IMR-90 (cell line): Measurements from ENCODE around the gene ZMIZ1. TPM values are rescaled to one million over a fixed set of nuclear protein-coding genes. Genes with fewer than 3 reads are reported as not detected.

ENCODE experiments used
- ATAC-seq: fragments of 200-7000 bp; cut with Tn5 transposase; 2 replicates; pipeline ENCODE4 v1.9.1; 2020; ENCODE audit warnings: low read depth, mild to moderate bottlenecking, moderate library complexity
- BruUV-seq: library from RNA; stranded (reverse); fragments of 400-500 nt; replicated peaks from 2 replicates; lab custom pipeline; 2021; lab: Mats Ljungman, UMichigan
- CTCF ChIA-PET: fragments of 300-600 bp; formaldehyde crosslinking; extraction: SDS; loops from one replicate; lab custom pipeline; 2021; ENCODE audit warnings: antibody characterized with exemption; lab: Yijun Ruan, JAX
- POLR2A ChIA-PET: fragments of 300-600 bp; sonication (Branson Sonifier 250); formaldehyde crosslinking; loops from one replicate; lab custom pipeline; 2022; ENCODE audit warnings: antibody characterized with exemption; ENCODE audit not compliant: unreplicated experiment; lab: Charles Lee
- DNase-seq: peaks from one replicate; pipeline ENCODE4 v3.0.0; 2013
- H2AFZ ChIP-seq: replicated peaks from 2 replicates; pipeline ENCODE3; 2013; ENCODE audit warnings: low read length, mild to moderate bottlenecking; ENCODE audit not compliant: poor library complexity
- H2AK5ac ChIP-seq: 2 replicates; pipeline ENCODE4 v1.6.1; 2013; ENCODE audit warnings: low read depth, low read length, inconsistent platforms
- H2AK9ac ChIP-seq: replicated peaks from 2 replicates; pipeline ENCODE3; 2013; ENCODE audit warnings: mild to moderate bottlenecking, low read depth, low read length, moderate library complexity; ENCODE audit not compliant: poor library complexity
- H2BK120ac ChIP-seq: 2 replicates; pipeline ENCODE4 v1.6.1; 2013; ENCODE audit warnings: low read depth, low read length, inconsistent platforms
- H2BK15ac ChIP-seq: 3 replicates; pipeline ENCODE4 v1.6.1; 2013; ENCODE audit warnings: low read depth, low read length, inconsistent platforms
- H2BK20ac ChIP-seq: 2 replicates; pipeline ENCODE4 v1.6.1; 2013; ENCODE audit warnings: low read depth, mild to moderate bottlenecking, inconsistent platforms, low read length, moderate library complexity
- H2BK5ac ChIP-seq: 2 replicates; pipeline ENCODE4 v1.6.1; 2013; ENCODE audit warnings: mild to moderate bottlenecking, low read depth, low read length, inconsistent platforms; ENCODE audit not compliant: poor library complexity, severe bottlenecking
- H3K14ac ChIP-seq: replicated peaks from 2 replicates; pipeline ENCODE4 v1.6.1; 2013; ENCODE audit warnings: low read depth, low read length, inconsistent platforms
- H3K18ac ChIP-seq: 2 replicates; pipeline ENCODE4 v1.6.1; 2013; ENCODE audit warnings: low read depth, low read length, control low read depth
- H3K23ac ChIP-seq: 2 replicates; pipeline ENCODE4 v1.6.1; 2013; ENCODE audit warnings: low read depth, low read length, inconsistent platforms
- H3K27ac ChIP-seq: 2 replicates; pipeline ENCODE4 v1.5.1; 2013; ENCODE audit warnings: mild to moderate bottlenecking, control low read depth, low read length; ENCODE audit not compliant: insufficient read depth
- H3K27me3 ChIP-seq: 2 replicates; pipeline ENCODE4 v1.6.1; 2013; ENCODE audit warnings: low read length; ENCODE audit not compliant: control insufficient read depth, insufficient read depth
- H3K36me3 ChIP-seq: 2 replicates; pipeline ENCODE4 v1.6.1; 2013; ENCODE audit warnings: low read length, mixed read lengths; ENCODE audit not compliant: control insufficient read depth, insufficient read depth
- H3K4ac ChIP-seq: 2 replicates; pipeline ENCODE4 v1.6.1; 2013; ENCODE audit warnings: low read depth, low read length, inconsistent platforms
- H3K4me1 ChIP-seq: 2 replicates; pipeline ENCODE4 v1.6.1; 2013; ENCODE audit warnings: low read length, mixed read lengths; ENCODE audit not compliant: control insufficient read depth, insufficient read depth
- H3K4me2 ChIP-seq: 2 replicates; pipeline ENCODE4 v1.6.1; 2013; ENCODE audit warnings: low read depth, mild to moderate bottlenecking, control low read depth, low read length, moderate library complexity
- H3K4me3 ChIP-seq: 2 replicates; pipeline ENCODE4 v1.5.1; 2013; ENCODE audit warnings: low read depth, mild to moderate bottlenecking, control low read depth, low read length, moderate library complexity; ENCODE audit not compliant: insufficient read depth
- H3K56ac ChIP-seq: 2 replicates; pipeline ENCODE4 v1.6.1; 2013; ENCODE audit warnings: low read length, inconsistent platforms; ENCODE audit not compliant: insufficient read depth; ENCODE audit errors: extremely low read depth
- H3K79me1 ChIP-seq, 2 experiments: 2 replicates each; pipeline ENCODE4 v1.6.1; 2013; ENCODE audit warnings: low read length in 2 of 2, inconsistent platforms in 1 of 2, low read depth in 1 of 2
- H3K9ac ChIP-seq: 2 replicates; pipeline ENCODE4 v1.6.1; 2013; ENCODE audit warnings: low read depth, low read length, control low read depth
- H3K9me1 ChIP-seq: 2 replicates; pipeline ENCODE4 v1.6.1; 2013; ENCODE audit warnings: low read length, inconsistent platforms; ENCODE audit not compliant: insufficient read depth
- H3K9me3 ChIP-seq: 2 replicates; pipeline ENCODE4 v1.6.1; 2013; ENCODE audit warnings: low read length; ENCODE audit not compliant: control insufficient read depth, insufficient read depth
- H4K20me1 ChIP-seq: 2 replicates; pipeline ENCODE4 v1.6.1; 2013; ENCODE audit warnings: low read length, inconsistent platforms; ENCODE audit not compliant: insufficient read depth
- H4K5ac ChIP-seq: 2 replicates; pipeline ENCODE4 v1.6.1; 2013; ENCODE audit warnings: mild to moderate bottlenecking, low read depth, low read length, control low read depth
- H4K8ac ChIP-seq, 2 experiments: 2 replicates each; pipeline ENCODE4 v1.6.1; 2013; ENCODE audit warnings: low read depth in 2 of 2, low read length in 2 of 2, control low read depth in 1 of 2, inconsistent platforms in 1 of 2
- H4K91ac ChIP-seq: 2 replicates; pipeline ENCODE4 v1.6.1; 2013; ENCODE audit warnings: low read depth, low read length, inconsistent platforms; ENCODE audit not compliant: insufficient read depth
- BHLHE40 ChIP-seq: fragments of 150-350 bp; IDR thresholded peaks from 2 replicates; pipeline ENCODE4 v1.6.1; 2016; ENCODE audit warnings: mild to moderate bottlenecking, low read depth, low read length
- CEBPB ChIP-seq: IDR thresholded peaks from 2 replicates; pipeline ENCODE4 v1.6.1; 2012; ENCODE audit warnings: low read depth, low read length, improper control_type of control experiment
- ELK1 ChIP-seq: fragments of 150-350 bp; IDR thresholded peaks from 2 replicates; pipeline ENCODE4 v1.6.1; 2016; ENCODE audit warnings: low read depth, mild to moderate bottlenecking, low read length, moderate library complexity, borderline replicate concordance
- FOS ChIP-seq: fragments of 150-350 bp; IDR thresholded peaks from 2 replicates; pipeline ENCODE4 v1.6.1; 2016; ENCODE audit warnings: low read depth, low read length
- MAZ ChIP-seq: IDR thresholded peaks from 2 replicates; pipeline ENCODE4 v1.6.1; 2012; ENCODE audit warnings: low read depth, mild to moderate bottlenecking, low read length, improper control_type of control experiment, moderate library complexity, borderline replicate concordance
- MXI1 ChIP-seq: IDR thresholded peaks from 2 replicates; pipeline ENCODE4 v1.6.1; 2012; ENCODE audit warnings: low read depth, mild to moderate bottlenecking, low read length, moderate library complexity, borderline replicate concordance
- NFE2L2 ChIP-seq: fragments of 150-350 bp; IDR thresholded peaks from 2 replicates; pipeline ENCODE4 v1.6.1; 2016; ENCODE audit warnings: low read depth, mild to moderate bottlenecking, low read length
- POLR2A ChIP-seq: IDR thresholded peaks from 2 replicates; pipeline ENCODE4 v1.6.1; 2012; ENCODE audit warnings: mild to moderate bottlenecking, low read depth, low read length
- RAD21 ChIP-seq: IDR thresholded peaks from 2 replicates; pipeline ENCODE4 v1.6.1; 2012; ENCODE audit warnings: low read length, improper control_type of control experiment
- RCOR1 ChIP-seq: IDR thresholded peaks from 2 replicates; pipeline ENCODE4 v1.6.1; 2012; ENCODE audit warnings: mild to moderate bottlenecking, low read length, improper control_type of control experiment; ENCODE audit not compliant: insufficient replicate concordance
- RFX5 ChIP-seq: IDR thresholded peaks from 2 replicates; pipeline ENCODE4 v1.8.0; 2012; ENCODE audit warnings: low read depth, mild to moderate bottlenecking, low read length, moderate library complexity
- WGBS, 2 experiments: methylation state at CpG; one replicate each; pipeline versions ENCODE4 v1.1.5 to v1.1.7; 2013; ENCODE audit warnings: missing lambda C conversion rate in 2 of 2; ENCODE audit not compliant: insufficient read length in 1 of 2; ENCODE audit errors: extremely low coverage in 2 of 2; 5-methylcytosine and 5-hydroxymethylcytosine counted together
- dilution Hi-C: fragments of 300-500 bp; cut with HindIII; formaldehyde crosslinking; loops from one replicate; pipeline ENCODE4 v1.14.3; 2018; ENCODE audit warnings: low sequenced_read_pairs; ENCODE audit not compliant: unreplicated experiment
- in situ Hi-C: fragments of 300-500 bp; cut with MboI; formaldehyde crosslinking; loops from 3 replicates; pipeline ENCODE4 v1.14.3; 2019; ENCODE audit warnings: low sequenced_read_pairs, inconsistent platforms, mixed read lengths
- intact Hi-C: fragments of 100-400 bp; cut with micrococcal nuclease; formaldehyde crosslinking; loops from 2 replicates; pipeline ENCODE4 v1.10.0; 2022
- polyA plus RNA-seq, 3 experiments: library from polyadenylated mRNA; depleted of rRNA; stranded (reverse); fragments of >200 nt; gene quantifications; 2 replicates each; pipeline ENCODE4 v1.2.3, GENCODE V29; 2012; ENCODE audit warnings: low replicate concordance in 1 of 3
- total RNA-seq: library from RNA; depleted of rRNA; stranded (reverse); fragments of >200 nt; gene quantifications from 2 replicates; pipeline ENCODE4 v1.2.3, GENCODE V29; 2012
- TF ChIP-seq, protein P1 (sequence below): conservative IDR thresholded peaks from 2 replicates; pipeline ENCODE4 v1.5.1; 2012; ENCODE audit warnings: mild to moderate bottlenecking, low read depth, low read length, improper control_type of control experiment

Gene ZMIZ1
- total and polyA plus RNA-seq, 2 of the 4 experiments (the other 2 are of a cell fraction): 6.6 to 48.7 TPM

DNA sequence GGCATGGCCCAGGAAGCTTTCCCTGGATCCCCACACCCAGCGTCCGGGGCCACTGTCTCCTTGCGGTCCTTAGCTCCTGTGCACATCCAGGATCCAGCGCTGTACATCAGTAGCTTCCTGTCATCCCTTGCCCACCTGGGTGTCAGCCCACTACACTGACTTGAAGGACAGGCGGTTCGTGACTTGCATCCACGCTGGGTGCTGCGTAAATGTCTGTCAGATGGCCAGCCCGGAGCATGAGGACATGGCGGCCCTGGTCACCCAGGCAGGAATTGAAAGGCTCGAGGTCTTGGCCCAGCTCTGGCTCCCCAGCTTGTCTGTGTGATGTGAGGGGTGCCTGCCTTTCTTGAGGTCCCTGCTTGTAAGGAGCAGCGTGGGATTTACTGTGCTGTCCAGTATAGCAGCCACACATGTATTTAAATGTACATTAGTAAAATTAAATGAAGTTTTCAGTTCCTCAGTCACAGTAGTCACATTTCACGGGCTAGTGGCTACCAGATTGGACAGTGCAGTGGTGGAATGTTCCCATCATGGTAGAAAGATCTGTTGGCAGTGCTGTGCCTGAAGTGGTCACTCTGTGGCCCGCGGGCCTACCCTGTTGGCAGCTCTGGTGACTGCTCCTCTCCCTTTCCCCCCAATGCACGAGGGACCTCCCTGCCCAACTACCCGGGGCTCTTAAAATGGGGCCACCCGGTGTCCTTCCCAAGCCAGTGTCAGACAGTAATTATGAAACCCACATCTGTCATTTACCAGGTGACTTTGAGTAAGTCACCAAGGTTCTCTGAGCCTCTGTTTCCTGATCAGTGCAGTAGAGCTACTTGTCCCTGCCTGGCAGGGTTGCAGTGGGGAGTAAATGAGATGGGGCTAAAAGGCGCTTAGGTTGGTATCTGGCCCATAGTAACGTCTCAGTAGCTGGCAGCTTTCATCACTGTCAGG, 180.7 kb downstream of the ZMIZ1 start:
- H4K8ac ChIP-seq: no peak overlapping the region
- in situ Hi-C loops (no loop called here), dilution Hi-C loops (no loop called here), intact Hi-C loops (no loop called here)
- H3K4me1 ChIP-seq: peaks cover 26% of the 10 kb centered on the region
- H4K20me1 ChIP-seq: peaks cover 100% of the 10 kb centered on the region
- H3K9me3 ChIP-seq: no peaks in the 10 kb centered on the region
- WGBS, 2 experiments: 100% methylated on average over 9 of the region's 20 CpGs; no CpG with 5 or more reads in 1 of the 2 experiments
- TF ChIP-seq FOS (no peak), MAZ (no peak), RAD21 (no peak), POLR2A (no peak), NFE2L2 (no peak), BHLHE40 (no peak), CEBPB (no peak), ELK1 (no peak), RCOR1 (no peak), MXI1 (no peak), RFX5 (no peak)
- TF ChIP-seq, protein P1, sequence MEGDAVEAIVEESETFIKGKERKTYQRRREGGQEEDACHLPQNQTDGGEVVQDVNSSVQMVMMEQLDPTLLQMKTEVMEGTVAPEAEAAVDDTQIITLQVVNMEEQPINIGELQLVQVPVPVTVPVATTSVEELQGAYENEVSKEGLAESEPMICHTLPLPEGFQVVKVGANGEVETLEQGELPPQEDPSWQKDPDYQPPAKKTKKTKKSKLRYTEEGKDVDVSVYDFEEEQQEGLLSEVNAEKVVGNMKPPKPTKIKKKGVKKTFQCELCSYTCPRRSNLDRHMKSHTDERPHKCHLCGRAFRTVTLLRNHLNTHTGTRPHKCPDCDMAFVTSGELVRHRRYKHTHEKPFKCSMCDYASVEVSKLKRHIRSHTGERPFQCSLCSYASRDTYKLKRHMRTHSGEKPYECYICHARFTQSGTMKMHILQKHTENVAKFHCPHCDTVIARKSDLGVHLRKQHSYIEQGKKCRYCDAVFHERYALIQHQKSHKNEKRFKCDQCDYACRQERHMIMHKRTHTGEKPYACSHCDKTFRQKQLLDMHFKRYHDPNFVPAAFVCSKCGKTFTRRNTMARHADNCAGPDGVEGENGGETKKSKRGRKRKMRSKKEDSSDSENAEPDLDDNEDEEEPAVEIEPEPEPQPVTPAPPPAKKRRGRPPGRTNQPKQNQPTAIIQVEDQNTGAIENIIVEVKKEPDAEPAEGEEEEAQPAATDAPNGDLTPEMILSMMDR: no peak
- H3K27ac ChIP-seq: no peak overlapping the region
- H3K79me1 ChIP-seq: peaks cover 33 to 98% of the 10 kb centered on the region in 2 experiments
- no peak overlapping the region for H3K9ac ChIP-seq
- H2AK9ac ChIP-seq: no peak overlapping the region
- no peak overlapping the region for H2BK5ac ChIP-seq
- no peak overlapping the region for H3K4ac ChIP-seq
- H3K9me1 ChIP-seq: peaks cover 67% of the 10 kb centered on the region
- H2BK120ac ChIP-seq: no peak overlapping the region
- H2AK5ac ChIP-seq: no peak overlapping the region
- H3K56ac ChIP-seq: no peak overlapping the region
- no peaks in the 10 kb centered on the region for H3K27me3 ChIP-seq
- ChIA-PET CTCF (no interaction called here), POLR2A (no interaction called here)
- no peak overlapping the region for H3K4me3 ChIP-seq
- no peak overlapping the region for H3K18ac ChIP-seq
- H2AFZ ChIP-seq: no peak overlapping the region
- no TSS peak for BruUV-seq
- H2BK20ac ChIP-seq: no peak overlapping the region
- H3K36me3 ChIP-seq: peaks cover 9% of the 10 kb centered on the region
- no peak overlapping the region for H4K91ac ChIP-seq
- H2BK15ac ChIP-seq: no peak overlapping the region
- ATAC-seq: no peak
- H3K4me2 ChIP-seq: no peak overlapping the region
- no peak overlapping the region for H4K5ac ChIP-seq
- no peak for DNase-seq
- H3K23ac ChIP-seq: no peak overlapping the region
- H3K14ac ChIP-seq: no peak overlapping the region
